ENCODE results near the gene DENND6B.

The DENND6B gene

DNA sequence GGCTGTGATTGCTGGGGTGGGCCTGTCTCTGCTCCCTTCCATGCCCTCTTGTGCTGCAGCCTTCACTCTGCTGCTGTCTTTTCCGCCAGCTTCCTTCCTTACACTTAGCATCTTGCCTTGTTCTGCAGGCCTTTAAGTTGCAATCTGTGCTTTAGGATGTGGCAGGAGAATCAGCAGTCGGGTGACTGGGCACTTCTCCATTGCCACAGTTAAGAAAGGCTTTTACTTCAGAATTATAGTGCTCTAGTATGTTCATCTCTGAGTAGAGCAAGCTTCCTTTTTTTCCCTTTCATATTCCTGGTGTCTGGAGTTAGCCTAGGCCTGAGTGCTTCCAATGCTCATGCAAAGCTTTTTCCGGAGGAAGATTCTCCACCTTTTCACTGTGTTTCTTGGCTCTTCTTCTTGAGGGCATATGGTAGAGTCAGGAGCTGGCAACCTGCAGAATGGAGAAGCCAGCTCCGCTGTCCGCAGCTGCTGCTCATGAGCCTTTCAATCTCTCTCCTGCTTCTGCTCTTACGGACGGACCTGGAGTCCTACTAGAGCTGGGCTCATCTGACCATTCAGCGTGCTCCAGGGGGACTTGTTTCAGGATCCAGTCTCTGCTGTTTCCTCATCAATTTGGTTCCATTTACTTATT is 36.5 kb upstream of the DENND6B start:
- TF ChIP-seq MYC (IDR thresholded peaks at IDR 0.05; ENCODE audit: low read depth, low read length): no peak
- no peak overlapping the region for H3K4me3 ChIP-seq (ENCODE audit: low read depth, low read length)
- no peak for DNase-seq (ENCODE audit: low read depth)

DNA sequence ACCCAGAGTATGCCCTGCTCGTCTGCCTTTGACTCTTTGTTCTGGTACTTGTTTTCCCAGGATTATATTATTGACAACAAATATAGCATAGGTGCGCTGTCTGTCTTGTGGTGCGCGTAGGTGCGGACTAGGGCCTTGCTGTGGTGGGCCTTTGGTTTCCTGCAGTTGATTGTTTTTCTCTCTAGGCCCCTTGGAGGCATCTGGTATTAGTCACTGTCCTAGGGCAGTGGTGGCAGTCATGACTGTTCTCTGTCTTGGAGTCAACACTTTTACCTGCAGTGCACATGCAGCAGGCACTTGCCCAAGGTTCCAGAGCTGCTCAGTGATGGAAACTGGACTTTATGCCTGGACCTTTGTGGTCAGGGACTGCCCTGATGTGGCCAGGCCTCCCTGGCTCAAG is 34.9 kb upstream of the DENND6B start:
- no peak overlapping the region for H3K4me3 ChIP-seq (ENCODE audit: low read depth, low read length)
- no peak for DNase-seq (ENCODE audit: low read depth)
- no peak for TF ChIP-seq POLR2A (IDR thresholded peaks at IDR 0.05; ENCODE audit: extremely low read depth, insufficient read length)
- TF ChIP-seq, protein P1, sequence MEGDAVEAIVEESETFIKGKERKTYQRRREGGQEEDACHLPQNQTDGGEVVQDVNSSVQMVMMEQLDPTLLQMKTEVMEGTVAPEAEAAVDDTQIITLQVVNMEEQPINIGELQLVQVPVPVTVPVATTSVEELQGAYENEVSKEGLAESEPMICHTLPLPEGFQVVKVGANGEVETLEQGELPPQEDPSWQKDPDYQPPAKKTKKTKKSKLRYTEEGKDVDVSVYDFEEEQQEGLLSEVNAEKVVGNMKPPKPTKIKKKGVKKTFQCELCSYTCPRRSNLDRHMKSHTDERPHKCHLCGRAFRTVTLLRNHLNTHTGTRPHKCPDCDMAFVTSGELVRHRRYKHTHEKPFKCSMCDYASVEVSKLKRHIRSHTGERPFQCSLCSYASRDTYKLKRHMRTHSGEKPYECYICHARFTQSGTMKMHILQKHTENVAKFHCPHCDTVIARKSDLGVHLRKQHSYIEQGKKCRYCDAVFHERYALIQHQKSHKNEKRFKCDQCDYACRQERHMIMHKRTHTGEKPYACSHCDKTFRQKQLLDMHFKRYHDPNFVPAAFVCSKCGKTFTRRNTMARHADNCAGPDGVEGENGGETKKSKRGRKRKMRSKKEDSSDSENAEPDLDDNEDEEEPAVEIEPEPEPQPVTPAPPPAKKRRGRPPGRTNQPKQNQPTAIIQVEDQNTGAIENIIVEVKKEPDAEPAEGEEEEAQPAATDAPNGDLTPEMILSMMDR (IDR thresholded peaks at IDR 0.05; ENCODE audit: low read depth, low read length): no peak
- no peak for TF ChIP-seq MYC (IDR thresholded peaks at IDR 0.05; ENCODE audit: low read depth, low read length)
- TF ChIP-seq, protein P2, sequence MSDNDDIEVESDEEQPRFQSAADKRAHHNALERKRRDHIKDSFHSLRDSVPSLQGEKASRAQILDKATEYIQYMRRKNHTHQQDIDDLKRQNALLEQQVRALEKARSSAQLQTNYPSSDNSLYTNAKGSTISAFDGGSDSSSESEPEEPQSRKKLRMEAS (IDR thresholded peaks at IDR 0.05; ENCODE audit: low read depth, low read length): no peak

DNA sequence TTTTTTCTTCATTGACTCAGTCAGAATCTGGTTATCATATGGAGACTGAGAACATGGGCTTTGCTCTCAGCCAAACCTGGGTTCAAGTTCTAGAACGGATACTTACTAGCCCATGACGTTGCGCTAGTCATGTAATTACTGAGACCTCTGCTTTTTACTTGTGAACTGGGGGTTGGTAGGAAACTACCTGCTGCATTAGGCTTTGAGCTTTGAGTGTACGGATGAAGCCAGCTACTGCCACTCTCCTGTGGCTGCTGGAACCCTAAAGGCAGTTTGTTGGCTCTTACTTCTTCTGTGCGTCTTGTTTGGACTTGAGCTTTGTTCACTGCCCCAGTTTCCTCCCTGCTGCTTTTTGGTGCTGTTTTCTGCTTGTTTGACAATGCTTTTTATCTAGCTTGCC is 34.4 kb upstream of the DENND6B start:
- DNase-seq (ENCODE audit: low read depth): no peak
- no peak overlapping the region for H3K4me3 ChIP-seq (ENCODE audit: low read depth, low read length)
- no peak for TF ChIP-seq POLR2A (IDR thresholded peaks at IDR 0.05; ENCODE audit: extremely low read depth, insufficient read length)
- TF ChIP-seq, protein P2 (IDR thresholded peaks at IDR 0.05; ENCODE audit: low read depth, low read length): no peak
- no peak for TF ChIP-seq MYC (IDR thresholded peaks at IDR 0.05; ENCODE audit: low read depth, low read length)
- TF ChIP-seq, protein P1 (IDR thresholded peaks at IDR 0.05; ENCODE audit: low read depth, low read length): no peak

DNA sequence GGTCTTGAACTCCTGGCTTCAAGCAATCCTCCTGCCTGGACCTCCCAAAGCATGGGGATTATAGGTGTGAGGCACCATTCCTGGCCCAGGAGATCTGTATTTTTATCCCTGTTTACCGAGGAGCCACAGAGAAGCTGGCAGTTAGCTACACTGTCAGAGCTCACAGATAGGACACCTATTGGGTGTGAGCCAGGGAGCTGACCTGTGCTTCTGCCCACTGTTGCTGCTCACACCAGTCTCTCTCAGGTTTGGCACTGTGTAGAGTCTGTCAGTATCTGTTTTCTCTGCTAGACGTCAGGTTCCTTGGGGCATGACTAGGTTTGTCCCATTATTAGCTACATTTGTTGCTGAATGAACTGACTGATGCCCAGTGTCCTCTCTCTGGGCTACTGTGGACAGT is 33.8 kb upstream of the DENND6B start:
- TF ChIP-seq MYC (IDR thresholded peaks at IDR 0.05; ENCODE audit: low read depth, low read length): no peak
- no peak overlapping the region for H3K4me3 ChIP-seq (ENCODE audit: low read depth, low read length)
- no peak for DNase-seq (ENCODE audit: low read depth)

DNA sequence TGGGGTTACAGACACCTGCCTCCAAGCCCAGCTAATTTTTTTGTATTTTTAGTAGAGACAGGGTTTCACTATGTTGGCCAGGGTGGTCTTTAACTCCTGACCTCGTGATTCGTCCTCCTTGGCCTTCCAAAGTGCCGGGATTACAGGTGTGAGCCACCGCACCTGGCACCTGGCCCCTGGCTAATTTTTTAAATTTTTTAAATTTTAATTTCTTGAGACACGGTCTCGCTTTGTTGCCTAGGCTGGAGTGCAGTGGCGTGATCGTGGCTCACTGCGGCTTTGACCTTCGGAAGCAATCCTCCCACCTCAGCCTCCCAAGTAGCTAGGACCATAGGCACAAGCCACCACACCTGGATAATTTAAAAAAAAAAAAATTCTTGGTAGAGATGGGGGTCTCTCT is 30.9 kb upstream of the DENND6B start:
- no peak overlapping the region for H3K4me3 ChIP-seq (ENCODE audit: low read depth, low read length)
- DNase-seq (ENCODE audit: low read depth): no peak
- TF ChIP-seq MYC (IDR thresholded peaks at IDR 0.05; ENCODE audit: low read depth, low read length) (no peak), POLR2A (IDR thresholded peaks at IDR 0.05; ENCODE audit: extremely low read depth, insufficient read length) (no peak)

DNA sequence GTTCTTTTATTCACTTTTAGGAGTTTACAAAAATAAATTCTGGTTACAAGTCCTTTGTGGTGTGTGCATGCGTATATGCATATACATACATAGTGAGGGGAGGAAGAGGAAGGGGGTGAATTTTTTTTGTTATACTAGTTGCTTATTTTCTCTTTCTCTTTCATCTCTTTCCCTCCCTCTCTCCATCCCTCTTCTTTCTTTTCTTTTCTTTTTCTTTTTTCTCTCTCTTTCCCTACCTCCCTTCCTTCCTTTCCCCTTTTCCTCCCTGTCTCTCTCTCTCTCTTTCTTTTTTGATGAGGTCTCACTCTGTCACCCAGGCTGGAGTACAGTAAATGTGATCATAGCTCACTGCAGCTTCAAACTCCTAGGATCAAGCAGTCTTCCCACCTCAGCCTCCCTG is 30.4 kb upstream of the DENND6B start:
- no peak for TF ChIP-seq MYC (IDR thresholded peaks at IDR 0.05; ENCODE audit: low read depth, low read length)
- TF ChIP-seq, protein P1 (IDR thresholded peaks at IDR 0.05; ENCODE audit: low read depth, low read length): no peak
- TF ChIP-seq, protein P2 (IDR thresholded peaks at IDR 0.05; ENCODE audit: low read depth, low read length): no peak
- no peak for TF ChIP-seq POLR2A (IDR thresholded peaks at IDR 0.05; ENCODE audit: extremely low read depth, insufficient read length)
- no peak overlapping the region for H3K4me3 ChIP-seq (ENCODE audit: low read depth, low read length)
- no peak for DNase-seq (ENCODE audit: low read depth)

DNA sequence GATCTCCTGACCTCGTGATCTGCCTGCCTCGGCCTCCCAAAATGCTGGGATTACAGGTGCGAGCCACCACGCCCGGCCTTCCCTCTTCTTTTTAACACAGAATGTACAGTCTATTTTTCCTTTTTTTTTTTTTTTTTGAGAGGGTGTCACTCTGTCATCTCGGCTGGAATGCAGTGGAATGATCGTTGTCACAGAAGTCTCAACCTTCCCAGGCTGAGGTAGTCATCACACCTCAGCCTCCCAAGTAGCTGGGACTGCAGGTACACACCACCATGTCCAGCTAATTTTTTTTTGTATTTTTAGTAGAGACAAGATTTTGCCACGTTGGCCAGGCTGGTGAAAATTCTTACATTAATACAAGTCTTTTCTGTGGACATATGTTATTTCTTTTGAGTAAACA is 29.4 kb upstream of the DENND6B start:
- no peak for TF ChIP-seq MYC (IDR thresholded peaks at IDR 0.05; ENCODE audit: low read depth, low read length)
- no peak for TF ChIP-seq POLR2A (IDR thresholded peaks at IDR 0.05; ENCODE audit: extremely low read depth, insufficient read length)
- TF ChIP-seq, protein P1 (IDR thresholded peaks at IDR 0.05; ENCODE audit: low read depth, low read length): no peak
- TF ChIP-seq, protein P2 (IDR thresholded peaks at IDR 0.05; ENCODE audit: low read depth, low read length): no peak
- DNase-seq (ENCODE audit: low read depth): no peak
- H3K4me3 ChIP-seq (ENCODE audit: low read depth, low read length): no peak overlapping the region
